ENCODE data around the gene LDHA. TPM values are rescaled to one million over a fixed set of nuclear protein-coding genes. Genes with fewer than 3 reads are reported as not detected.

The LDHA gene
- total and polyA plus RNA-seq, 2 of the 13 experiments (the other 11 are each of a cell fraction or from before 2014, with no cell fraction given): 805 to 1,547 TPM

DNA sequence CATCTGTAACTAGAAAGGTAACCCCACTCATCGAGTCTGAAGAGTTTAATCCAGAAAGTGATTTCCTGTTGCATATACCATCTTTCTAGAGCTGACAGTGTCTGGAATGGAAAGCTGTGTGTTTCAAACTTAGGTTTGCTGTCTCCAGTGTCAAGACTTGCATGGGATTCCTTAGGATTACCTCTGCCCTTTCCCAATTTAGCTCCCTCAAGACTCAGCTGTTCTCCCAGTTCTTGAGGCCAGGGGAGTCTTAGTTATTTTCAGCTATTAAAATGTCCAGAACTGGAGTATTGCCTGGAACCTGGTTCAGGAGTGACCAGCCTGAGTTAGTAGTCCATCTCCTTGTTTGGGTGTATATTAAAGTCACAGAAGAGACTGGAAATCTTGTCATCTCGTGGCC is 25.0 kb upstream of the LDHA start:
- TF ChIP-seq, protein P1, sequence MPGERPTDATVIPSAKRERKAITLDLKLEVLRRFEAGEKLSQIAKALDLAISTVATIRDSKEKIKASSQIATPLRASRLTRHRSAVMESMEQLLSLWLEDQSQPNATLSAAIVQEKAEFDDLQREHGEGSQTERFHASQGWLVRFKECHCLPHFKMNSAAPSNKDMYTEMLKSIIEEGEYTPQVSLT (CRISPR knock-in tag; IDR thresholded peaks at IDR 0.05; ENCODE audit: borderline replicate concordance, low read depth): no peak
- TF ChIP-seq ZNF775 (CRISPR knock-in tag; IDR thresholded peaks at IDR 0.05; ENCODE audit: borderline replicate concordance) (no peak), NFE2 (CRISPR knock-in tag; IDR thresholded peaks at IDR 0.05) (no peak), SNAI1 (CRISPR knock-in tag; IDR thresholded peaks at IDR 0.05; ENCODE audit: borderline replicate concordance) (no peak), SMARCC2 (IDR thresholded peaks at IDR 0.05) (no peak), MZF1 (CRISPR knock-in tag; IDR thresholded peaks at IDR 0.05; ENCODE audit: borderline replicate concordance) (no peak), ZMYM2 (CRISPR knock-in tag; IDR thresholded peaks at IDR 0.05) (no peak), KAT8 (CRISPR knock-in tag; IDR thresholded peaks at IDR 0.05) (no peak), ZC3H13 (CRISPR knock-in tag; IDR thresholded peaks at IDR 0.05) (no peak), REL (CRISPR knock-in tag; conservative IDR thresholded peaks at IDR 0.05) (no peak), ATF4 (CRISPR knock-in tag; IDR thresholded peaks at IDR 0.05) (no peak), THAP8 (CRISPR knock-in tag; IDR thresholded peaks at IDR 0.05; ENCODE audit: borderline replicate concordance) (no peak), ZMAT3 (CRISPR knock-in tag; conservative IDR thresholded peaks at IDR 0.05) (no peak), NFRKB (IDR thresholded peaks at IDR 0.05) (no peak), CHD4 (IDR thresholded peaks at IDR 0.05; ENCODE audit: borderline replicate concordance, low read length) (no peak)
- TF ChIP-seq, protein P2, sequence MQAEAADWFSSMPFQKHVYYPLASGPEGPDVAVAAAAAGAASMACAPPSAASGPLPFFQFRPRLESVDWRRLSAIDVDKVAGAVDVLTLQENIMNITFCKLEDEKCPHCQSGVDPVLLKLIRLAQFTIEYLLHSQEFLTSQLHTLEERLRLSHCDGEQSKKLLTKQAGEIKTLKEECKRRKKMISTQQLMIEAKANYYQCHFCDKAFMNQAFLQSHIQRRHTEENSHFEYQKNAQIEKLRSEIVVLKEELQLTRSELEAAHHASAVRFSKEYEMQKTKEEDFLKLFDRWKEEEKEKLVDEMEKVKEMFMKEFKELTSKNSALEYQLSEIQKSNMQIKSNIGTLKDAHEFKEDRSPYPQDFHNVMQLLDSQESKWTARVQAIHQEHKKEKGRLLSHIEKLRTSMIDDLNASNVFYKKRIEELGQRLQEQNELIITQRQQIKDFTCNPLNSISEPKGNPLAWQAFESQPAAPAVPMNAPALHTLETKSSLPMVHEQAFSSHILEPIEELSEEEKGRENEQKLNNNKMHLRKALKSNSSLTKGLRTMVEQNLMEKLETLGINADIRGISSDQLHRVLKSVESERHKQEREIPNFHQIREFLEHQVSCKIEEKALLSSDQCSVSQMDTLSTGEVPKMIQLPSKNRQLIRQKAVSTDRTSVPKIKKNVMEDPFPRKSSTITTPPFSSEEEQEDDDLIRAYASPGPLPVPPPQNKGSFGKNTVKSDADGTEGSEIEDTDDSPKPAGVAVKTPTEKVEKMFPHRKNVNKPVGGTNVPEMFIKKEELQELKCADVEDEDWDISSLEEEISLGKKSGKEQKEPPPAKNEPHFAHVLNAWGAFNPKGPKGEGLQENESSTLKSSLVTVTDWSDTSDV (CRISPR knock-in tag; IDR thresholded peaks at IDR 0.05): no peak
- TF ChIP-seq, protein P3, sequence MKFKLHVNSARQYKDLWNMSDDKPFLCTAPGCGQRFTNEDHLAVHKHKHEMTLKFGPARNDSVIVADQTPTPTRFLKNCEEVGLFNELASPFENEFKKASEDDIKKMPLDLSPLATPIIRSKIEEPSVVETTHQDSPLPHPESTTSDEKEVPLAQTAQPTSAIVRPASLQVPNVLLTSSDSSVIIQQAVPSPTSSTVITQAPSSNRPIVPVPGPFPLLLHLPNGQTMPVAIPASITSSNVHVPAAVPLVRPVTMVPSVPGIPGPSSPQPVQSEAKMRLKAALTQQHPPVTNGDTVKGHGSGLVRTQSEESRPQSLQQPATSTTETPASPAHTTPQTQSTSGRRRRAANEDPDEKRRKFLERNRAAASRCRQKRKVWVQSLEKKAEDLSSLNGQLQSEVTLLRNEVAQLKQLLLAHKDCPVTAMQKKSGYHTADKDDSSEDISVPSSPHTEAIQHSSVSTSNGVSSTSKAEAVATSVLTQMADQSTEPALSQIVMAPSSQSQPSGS (CRISPR knock-in tag; IDR thresholded peaks at IDR 0.05): no peak
- H3K4me1 ChIP-seq (ENCODE audit: insufficient read depth, low read length): peaks cover 12% of the 10 kb centered on the region; the same call in 1 of the 2 replicates
- FAIRE-seq (no peak), DNase-seq (ENCODE audit: low spot score) (no peak), ATAC-seq (no peak)
- intact Hi-C loops (cut with micrococcal nuclease; ENCODE audit: unreplicated experiment): no loop called here
- BruUV-seq (replicated peaks): no TSS peak
- no peaks in the 10 kb centered on the region for H4K20me1 ChIP-seq (ENCODE audit: insufficient read depth, low read length)
- no peak overlapping the region for H3K4me3 ChIP-seq (replicated peaks in 1 of 3; ENCODE audit: insufficient read depth in 1 of 3, low read depth in 2 of 3, low read length in 3 of 3)
- no peak overlapping the region for H3K4me2 ChIP-seq (ENCODE audit: low read depth, low read length)
- H2AFZ ChIP-seq (ENCODE audit: low read length): no peak overlapping the region
- in situ Hi-C loops (cut with HindIII; ENCODE audit: extremely low pct_ligation_motif_present, low pct_unique_long_range_greater_than_20kb): no loop called here
- ChIA-PET CTCF (ENCODE audit: low intra/inter-chr PET ratio, low total read pairs) (no interaction called here), POLR2A (interaction anchor here (2.1 to 2.7 kb wide), 2 partner anchors 15 to 25 kb away, joined by 4 to 6 read pairs; partner anchors contain the start of gene LDHA)
- no peaks in the 10 kb centered on the region for H3K79me2 ChIP-seq (ENCODE audit: insufficient read depth, low read length)
- H3K9me3 ChIP-seq (ENCODE audit: low read length): no peaks in the 10 kb centered on the region
- H3K27ac ChIP-seq (ENCODE audit: extremely low read length, insufficient read depth, low read length): no peak overlapping the region
- peaks cover 6 to 18% of the 10 kb centered on the region in 2 experiments; a peak in 4 of 5 replicates for H3K36me3 ChIP-seq (replicated peaks in 1 of 2; ENCODE audit: control insufficient read depth in 1 of 2, insufficient read depth in 2 of 2, low read length in 2 of 2)
- H3K27me3 ChIP-seq (ENCODE audit: control insufficient read depth in 1 of 2, insufficient read depth in 2 of 2, low read length in 2 of 2): no peaks in the 10 kb centered on the region
- H3K9ac ChIP-seq (ENCODE audit: insufficient read depth, low read depth, low read length): no peak overlapping the region
- WGBS (ENCODE audit: low lambda C conversion rate): 82% methylated on average over 2 of the region's 2 CpGs
